Measurements from ENCODE around the gene HIVEP3.

The HIVEP3 gene

DNA sequence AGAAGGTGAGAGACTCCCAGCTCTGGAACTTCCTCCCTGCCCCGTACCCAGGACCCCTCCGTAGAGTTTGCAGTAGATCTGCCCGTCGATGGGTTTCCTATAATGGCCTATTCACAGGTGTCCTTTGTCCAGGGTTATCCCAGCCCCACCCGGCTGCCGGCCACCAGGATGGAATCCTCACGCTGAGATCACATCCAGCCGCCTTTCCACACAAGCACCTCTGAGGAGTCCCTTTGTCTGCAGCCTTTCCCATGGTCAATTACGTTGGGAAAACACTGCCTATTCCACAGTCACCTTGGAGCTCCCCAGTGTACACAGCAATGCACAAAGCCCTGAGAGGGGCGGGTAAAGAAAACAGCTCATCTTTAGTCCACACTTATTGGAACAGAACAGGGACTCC, 244.2 kb downstream of the HIVEP3 start:
- TF ChIP-seq, protein P1, sequence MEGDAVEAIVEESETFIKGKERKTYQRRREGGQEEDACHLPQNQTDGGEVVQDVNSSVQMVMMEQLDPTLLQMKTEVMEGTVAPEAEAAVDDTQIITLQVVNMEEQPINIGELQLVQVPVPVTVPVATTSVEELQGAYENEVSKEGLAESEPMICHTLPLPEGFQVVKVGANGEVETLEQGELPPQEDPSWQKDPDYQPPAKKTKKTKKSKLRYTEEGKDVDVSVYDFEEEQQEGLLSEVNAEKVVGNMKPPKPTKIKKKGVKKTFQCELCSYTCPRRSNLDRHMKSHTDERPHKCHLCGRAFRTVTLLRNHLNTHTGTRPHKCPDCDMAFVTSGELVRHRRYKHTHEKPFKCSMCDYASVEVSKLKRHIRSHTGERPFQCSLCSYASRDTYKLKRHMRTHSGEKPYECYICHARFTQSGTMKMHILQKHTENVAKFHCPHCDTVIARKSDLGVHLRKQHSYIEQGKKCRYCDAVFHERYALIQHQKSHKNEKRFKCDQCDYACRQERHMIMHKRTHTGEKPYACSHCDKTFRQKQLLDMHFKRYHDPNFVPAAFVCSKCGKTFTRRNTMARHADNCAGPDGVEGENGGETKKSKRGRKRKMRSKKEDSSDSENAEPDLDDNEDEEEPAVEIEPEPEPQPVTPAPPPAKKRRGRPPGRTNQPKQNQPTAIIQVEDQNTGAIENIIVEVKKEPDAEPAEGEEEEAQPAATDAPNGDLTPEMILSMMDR (IDR thresholded peaks at IDR 0.05) = no peak
- H3K4me1 ChIP-seq = peaks cover 0 to 13% (median 0%) of the 10 kb centered on the region in 4 donors
- intact Hi-C loops (cut with DNase I; ENCODE audit: low total_unique reads) = no loop called here
- no peak for DNase-seq
- no peaks in the 10 kb centered on the region for H3K9me3 ChIP-seq
- H3K4me3 ChIP-seq = no peak overlapping the region
- H3K27me3 ChIP-seq = no peaks in the 10 kb centered on the region
- no peaks in the 10 kb centered on the region for H3K36me3 ChIP-seq
- H3K27ac ChIP-seq = no peak overlapping the region

DNA sequence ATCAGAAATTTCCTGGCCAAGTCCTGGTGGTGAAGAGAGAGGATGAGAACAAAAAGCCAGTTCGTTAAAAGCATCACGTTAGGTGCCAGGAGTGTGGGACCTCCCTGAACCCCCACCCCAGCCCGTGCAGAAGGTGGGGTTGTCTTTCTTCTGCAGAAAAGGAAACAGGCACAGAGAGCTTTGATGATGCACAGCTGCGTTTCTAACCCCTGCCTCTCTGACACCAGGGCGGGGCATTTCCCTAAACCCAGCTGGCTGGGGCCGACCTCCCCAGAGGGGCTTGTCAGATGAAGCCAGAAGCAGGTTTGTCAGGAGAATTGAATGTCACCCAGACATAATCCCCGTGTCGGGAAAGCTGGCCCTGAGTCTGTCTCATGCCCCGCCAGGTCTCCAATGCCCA, 244.9 kb downstream of the HIVEP3 start:
- DNase-seq = no peak
- peaks cover 0 to 13% (median 0%) of the 10 kb centered on the region in 4 donors for H3K4me1 ChIP-seq
- no peaks in the 10 kb centered on the region for H3K36me3 ChIP-seq
- intact Hi-C loops (cut with DNase I; ENCODE audit: low total_unique reads) = no loop called here
- H3K4me3 ChIP-seq = no peak overlapping the region
- H3K27me3 ChIP-seq = no peaks in the 10 kb centered on the region
- H3K9me3 ChIP-seq = no peaks in the 10 kb centered on the region
- TF ChIP-seq, protein P1 (IDR thresholded peaks at IDR 0.05) = no peak
- no peak overlapping the region for H3K27ac ChIP-seq

DNA sequence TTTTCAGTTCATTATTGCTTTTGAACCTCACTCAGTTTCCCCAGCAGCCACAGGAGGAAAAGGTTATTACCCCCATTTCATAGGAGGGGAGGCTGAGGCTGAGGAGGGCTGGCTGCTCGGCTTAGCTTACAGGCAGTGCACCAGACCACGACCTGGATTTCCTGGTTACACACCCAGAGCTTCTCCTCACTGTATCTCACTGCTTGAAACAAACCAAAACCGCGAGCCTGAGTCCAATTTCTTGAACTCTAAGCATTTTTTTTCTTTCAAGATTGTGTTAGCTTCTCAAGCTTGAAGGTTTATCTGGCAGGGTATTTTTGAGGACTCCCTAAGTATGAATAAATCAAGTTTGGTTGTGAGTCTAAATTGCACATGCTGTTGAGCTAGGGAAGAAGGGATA, 245.3 kb downstream of the HIVEP3 start:
- no peaks in the 10 kb centered on the region for H3K27me3 ChIP-seq
- H3K9me3 ChIP-seq = no peaks in the 10 kb centered on the region
- H3K4me1 ChIP-seq = peaks cover 0 to 9% (median 0%) of the 10 kb centered on the region in 4 donors
- no peak overlapping the region for H3K27ac ChIP-seq
- TF ChIP-seq, protein P1 (IDR thresholded peaks at IDR 0.05) = no peak
- DNase-seq = no peak
- intact Hi-C loops (cut with DNase I; ENCODE audit: low total_unique reads) = no loop called here
- no peak overlapping the region for H3K4me3 ChIP-seq
- H3K36me3 ChIP-seq = no peaks in the 10 kb centered on the region

DNA sequence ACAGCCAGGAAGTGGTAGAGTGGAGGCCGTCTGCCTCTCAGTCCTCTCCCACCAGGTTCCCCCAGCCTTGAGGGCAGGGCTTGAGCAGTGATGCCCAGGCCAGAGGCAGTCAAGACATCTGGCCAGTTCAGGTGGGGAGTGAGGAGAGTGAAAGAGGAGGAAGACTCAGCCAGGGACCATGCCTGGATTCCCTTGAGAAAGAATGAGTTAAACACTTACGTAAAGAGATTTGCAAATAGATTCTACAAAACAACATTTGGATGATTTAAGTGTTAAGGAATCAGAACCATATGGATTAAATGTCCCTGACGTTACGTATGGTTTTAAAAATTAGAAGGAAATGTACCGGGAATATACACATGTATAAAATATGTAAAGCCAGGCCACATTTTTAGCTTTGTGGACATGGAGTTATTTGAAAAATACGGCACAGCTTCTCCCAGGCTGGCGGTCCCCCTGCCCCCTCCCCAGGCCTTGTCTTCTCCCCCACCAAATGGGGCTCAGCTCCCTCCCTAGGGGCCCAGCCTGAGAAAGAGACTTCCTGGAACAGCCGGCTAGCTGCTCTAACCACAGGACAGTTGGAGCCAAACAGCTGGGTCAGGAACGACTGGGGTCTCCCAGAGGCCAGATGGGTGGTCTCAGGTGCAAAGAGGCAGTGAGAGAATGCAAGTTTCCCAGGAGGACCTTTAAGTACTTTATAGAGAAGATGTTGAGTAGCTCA, 245.9 kb downstream of the HIVEP3 start:
- no peaks in the 10 kb centered on the region for H3K27me3 ChIP-seq
- H3K27ac ChIP-seq = no peak overlapping the region
- no peaks in the 10 kb centered on the region for H3K36me3 ChIP-seq
- TF ChIP-seq, protein P1 (IDR thresholded peaks at IDR 0.05) = no peak
- intact Hi-C loops (cut with DNase I; ENCODE audit: low total_unique reads) = no loop called here
- no peak for DNase-seq
- H3K9me3 ChIP-seq = no peaks in the 10 kb centered on the region
- peaks cover 0 to 5% (median 0%) of the 10 kb centered on the region in 4 donors for H3K4me1 ChIP-seq
- H3K4me3 ChIP-seq = no peak overlapping the region

DNA sequence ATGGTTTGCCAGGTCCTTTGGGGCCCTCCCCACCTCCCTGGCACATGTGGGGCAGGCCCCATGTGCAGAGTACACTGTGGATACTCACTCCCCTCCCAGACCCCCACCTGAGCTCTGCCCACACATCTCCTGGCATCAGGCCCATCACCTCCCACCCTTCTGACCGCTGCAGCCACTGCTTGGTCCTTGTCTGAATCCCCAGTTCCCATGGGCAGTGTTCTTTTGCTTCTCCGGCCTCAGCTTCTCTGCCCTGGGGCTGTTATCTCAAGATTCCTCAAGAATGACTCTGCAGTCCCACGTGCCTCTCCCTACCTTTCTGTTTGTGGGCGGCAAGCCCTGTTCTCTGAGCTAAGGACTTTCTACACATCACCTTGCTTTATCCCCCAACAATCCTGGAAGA, 246.5 kb downstream of the HIVEP3 start:
- Histone ChIP-seq H3K36me3 (no peaks in the 10 kb centered on the region), H3K27me3 (no peaks in the 10 kb centered on the region)

More for the DNA sequence above, 246.5 kb downstream of the HIVEP3 start:
- no peak for DNase-seq
- intact Hi-C loops (cut with DNase I; ENCODE audit: low total_unique reads) = no loop called here
- Histone ChIP-seq H3K4me3 (no peak overlapping the region), H3K4me1 (peaks cover 0 to 8% (median under 1%) of the 10 kb centered on the region in 4 donors), H3K9me3 (no peaks in the 10 kb centered on the region), H3K27ac (no peak overlapping the region)
- TF ChIP-seq, protein P1 (IDR thresholded peaks at IDR 0.05) = no peak

Measured in tibial artery (tissue), 4 donors.